NCI-H1694 treated with DMSO at 0.1 percent for 48 hours (cell line): Measurements from ENCODE around the gene OR5H1.
"Not testable (repeated sequence)": the region's sequence is repeated elsewhere in the genome, so short reads cannot be mapped to it uniquely, and the experiment has no call there.

ENCODE experiments used
- DNase-seq: peaks from one replicate; lab custom pipeline; 2025; lab: John Stamatoyannopoulos, UW

Gene OR5H1

DNA sequence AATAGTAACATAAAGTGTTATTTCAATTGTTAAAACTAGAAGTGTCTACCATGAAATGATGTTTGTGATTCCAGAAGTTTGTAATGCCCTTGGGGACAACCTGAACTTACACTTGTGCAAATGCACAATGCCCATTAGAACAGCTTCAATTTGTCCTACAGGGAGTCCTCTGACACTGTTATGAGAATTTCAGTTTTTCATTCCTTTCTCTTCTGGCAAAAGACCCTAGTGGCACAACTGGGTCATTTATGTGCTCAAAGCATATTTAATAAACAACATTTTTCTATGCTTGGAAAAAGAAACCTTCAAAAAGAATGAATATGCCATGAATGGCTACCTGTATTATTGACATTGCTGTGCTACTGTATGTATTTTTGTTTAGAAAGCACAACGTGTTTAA is at the start of gene OR5H1:
OR5H1 (plus strand) TSS at position 301 of the 400 bp plus-strand sequence. CDS start 1,977 bp downstream, outside the sequence.
- no peak for DNase-seq

DNA sequence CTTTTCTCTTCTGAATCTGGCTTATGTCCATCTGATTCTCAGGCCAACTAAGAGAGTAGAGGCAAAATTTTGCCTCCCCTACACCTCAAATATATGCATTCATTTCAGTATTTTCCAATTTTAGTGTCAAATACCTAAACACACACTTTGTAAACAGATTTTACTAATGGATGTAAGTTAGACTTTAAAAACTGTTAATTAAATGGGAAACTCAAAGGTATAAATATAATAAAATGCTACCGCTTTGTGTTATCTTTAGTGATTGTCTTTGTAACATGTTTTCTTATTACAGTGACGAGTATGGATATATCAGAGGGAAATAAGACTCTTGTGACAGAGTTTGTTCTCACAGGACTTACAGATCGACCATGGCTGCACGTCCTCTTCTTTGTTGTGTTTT is 43.6 kb upstream of the OR5H1 start, which contains the start of gene OR5AC2:
OR5AC2 (plus strand) TSS at position 301 of the 400 bp plus-strand sequence; CDS start at position 301, 0 bp downstream.
- no peak for DNase-seq

DNA sequence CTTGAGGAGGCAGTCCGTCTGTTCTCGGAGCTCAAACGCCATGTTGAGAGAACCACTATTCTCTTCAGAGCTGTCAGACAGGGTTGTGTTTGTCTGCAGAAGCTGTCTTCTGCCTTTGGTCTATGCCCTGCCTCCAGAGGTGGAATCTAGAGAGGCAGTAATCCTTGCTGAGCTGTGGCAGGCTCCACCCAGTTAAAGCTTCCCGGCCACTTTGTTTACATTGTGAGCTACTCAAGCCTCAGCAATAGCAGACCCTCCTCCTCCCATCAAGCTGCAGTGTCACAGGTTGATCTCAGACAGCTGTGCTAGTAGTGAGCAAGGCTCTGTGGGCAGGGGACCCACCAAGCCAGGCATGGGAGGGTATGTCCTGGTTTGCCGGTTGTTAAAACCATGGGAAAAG is 34.6 kb upstream of the OR5H1 start:
- no peak for DNase-seq

DNA sequence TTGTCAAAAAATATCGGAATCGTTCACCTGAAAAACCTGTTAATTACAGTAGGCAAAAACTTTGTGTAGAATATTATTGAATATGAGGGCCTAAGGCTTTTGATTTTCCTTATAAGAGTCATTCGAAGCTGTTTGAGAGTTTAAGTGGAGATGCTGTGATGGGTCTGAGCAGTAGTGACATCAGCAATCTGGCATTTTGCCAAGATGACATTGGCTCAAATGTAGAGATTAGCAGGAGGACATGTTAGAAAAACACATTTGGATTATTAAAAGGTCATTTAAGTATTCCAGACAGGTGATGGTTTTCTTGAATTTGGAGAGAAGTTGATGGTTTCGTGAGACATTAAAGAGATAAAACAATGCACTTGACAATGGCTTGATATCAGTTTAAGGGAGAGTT is 30.7 kb upstream of the OR5H1 start:
- DNase-seq, result no peak

DNA sequence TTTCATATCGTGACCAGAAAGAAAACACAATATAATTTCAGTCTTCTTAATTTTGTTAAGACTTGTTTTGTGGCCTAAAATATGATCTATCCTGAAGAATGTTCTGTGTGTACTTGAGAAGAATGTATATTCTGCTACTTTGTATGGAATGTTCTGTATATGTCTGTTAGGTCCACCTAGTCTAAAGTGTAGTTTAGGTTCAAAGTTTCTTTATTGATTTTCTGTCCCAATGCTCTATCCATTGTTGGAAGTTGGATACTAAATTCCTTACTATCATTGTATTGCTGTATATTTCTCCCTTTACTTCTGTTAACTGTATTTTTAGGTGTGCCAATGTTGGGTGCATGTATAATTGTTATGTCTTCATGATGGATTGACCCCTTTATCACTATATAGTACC is 22.4 kb upstream of the OR5H1 start:
- DNase-seq, result no peak

DNA sequence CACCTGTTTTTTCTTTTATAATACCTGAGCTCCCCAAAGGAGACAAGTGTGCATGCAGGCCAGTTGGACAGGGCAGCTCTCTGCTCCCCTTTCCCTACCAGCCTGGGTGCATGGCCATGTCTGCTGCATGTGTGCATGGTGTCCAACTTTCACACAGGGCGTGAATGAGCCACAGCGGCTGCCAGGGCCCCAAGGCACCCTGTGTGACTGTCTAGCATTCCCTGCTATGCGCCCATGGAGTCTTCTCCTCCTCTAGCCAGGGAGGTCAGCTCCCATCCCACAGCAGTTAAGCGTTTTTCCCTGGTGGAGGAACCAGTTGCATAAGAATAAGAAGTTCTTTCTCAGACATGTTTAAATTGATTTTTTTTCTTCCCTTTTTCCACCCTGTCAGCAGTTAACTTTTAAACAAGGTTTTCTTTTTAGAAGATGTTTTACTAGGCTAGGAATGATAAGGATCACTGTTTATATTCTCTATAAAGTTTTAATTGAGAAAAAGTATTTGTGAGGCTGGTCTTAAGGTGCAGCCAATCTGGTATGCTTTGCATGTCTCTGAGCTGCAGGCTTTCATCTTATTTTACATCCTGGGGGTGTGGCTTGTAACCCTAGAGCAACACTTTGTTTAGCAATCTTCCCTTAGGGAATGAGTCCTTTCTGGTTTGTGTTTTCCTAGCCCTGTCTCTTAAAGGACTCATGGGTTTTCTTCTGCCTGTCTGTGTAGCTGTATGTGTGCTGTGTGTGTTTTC is 20.5 kb upstream of the OR5H1 start:
- no peak for DNase-seq

DNA sequence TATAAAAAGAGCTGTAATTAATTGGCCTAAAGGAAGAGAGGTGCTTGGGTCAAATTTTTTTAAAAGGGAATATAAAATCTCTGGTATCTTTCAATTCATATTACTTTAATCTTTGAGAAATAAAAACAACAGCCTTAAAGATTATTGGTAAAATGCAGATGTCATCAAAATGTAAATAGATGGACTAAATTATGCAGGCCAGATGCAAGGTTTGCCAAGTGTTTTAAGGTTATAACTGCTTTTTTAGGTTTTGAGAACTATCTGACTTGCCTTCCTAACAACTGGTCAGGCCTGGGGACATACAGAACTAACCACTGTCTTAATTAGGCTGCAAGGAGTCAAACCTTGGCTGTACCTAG is 20.0 kb upstream of the OR5H1 start:
- no peak for DNase-seq

DNA sequence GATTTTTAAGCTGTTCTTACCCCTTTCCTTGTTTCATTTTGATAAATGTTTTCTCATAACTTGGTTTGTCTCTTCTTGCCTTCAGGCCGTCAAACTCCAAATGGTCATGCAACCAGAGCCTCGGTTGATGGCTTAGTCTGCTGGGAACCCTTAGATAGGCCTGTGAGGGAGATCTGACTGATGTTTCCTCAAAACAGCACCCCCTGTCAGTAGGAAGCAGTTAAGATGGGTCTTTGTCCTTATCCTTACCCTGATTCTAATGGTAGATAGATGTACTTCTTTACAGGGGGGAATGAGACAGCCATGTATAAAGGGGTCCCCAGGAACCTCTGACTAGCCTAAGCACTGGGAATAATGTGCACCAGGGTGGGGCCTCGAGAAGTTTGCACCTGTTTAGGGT is 16.3 kb upstream of the OR5H1 start:
- DNase-seq, result no peak

DNA sequence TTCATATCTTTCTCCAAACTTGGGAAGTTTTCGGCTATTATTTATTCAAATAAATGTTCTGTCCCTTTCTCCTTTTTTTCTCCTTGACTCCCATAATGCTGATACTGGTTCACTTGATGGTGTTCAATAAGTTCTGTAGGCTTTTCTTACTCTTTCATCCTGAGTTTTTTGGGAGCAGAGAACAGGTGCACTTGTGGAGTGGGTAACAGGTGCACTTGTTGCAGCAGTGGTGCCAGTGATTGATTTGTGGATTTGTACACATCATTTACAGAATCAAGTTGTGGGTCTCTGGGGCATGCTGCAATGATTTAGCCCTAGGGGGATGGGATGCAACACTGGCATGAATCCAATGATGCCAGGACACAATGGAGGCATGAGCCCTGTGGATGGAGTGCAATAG is 14.8 kb upstream of the OR5H1 start:
- no peak for DNase-seq

DNA sequence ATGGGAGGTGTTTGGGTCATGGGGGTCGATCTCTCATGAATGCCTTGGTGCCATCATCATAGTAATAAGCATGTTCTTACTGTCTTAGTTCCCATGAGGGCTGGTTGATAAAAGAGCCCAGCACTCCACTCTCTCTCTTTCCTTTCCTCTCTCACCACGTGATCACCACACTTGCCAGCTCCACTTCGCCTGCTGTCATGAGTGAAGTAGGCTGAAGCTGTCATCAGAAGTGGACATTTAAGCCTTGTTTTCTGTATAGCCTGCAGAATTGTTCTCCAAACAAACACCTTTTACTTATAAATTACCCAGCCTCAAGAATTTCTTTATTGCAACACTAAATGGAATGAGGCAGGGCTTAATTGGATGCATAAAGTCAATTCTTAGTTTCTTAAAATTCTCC is 6.1 kb downstream of the OR5H1 start:
- no peak for DNase-seq

DNA sequence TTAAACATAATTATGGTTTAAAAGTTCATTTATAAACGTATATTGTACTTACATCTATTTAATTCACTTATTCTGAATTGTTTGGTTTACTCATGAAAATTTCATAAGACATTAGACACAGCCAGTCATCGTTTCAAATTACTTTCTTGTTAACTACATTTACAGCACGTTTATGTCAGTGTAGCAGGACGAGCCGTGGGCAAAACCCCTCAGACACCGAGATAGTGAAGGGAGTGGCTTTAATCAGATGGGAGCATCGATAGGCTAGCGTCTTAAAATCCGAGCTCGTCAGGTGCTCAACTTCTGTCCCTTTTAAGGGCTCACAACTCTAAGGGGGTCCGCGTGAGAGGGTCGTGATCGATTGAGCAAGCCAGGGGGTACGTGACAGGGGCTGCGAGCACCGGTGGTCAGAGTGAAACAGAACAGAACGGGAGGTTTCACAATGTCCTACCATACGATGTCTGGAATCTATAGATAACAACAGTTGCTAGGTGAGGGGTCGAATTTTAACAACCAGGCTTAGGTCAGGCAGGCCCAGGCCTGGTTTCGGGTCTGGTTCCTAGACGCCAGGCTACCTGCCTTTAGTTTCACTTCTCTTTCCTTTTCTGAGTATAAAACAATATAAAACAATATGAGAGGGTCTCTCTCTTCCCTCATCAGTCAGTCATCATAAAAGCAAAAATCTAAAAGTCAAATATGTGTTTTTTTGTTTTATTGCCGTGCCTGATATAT is 7.5 kb downstream of the OR5H1 start:
- not testable (repeated sequence) for DNase-seq

DNA sequence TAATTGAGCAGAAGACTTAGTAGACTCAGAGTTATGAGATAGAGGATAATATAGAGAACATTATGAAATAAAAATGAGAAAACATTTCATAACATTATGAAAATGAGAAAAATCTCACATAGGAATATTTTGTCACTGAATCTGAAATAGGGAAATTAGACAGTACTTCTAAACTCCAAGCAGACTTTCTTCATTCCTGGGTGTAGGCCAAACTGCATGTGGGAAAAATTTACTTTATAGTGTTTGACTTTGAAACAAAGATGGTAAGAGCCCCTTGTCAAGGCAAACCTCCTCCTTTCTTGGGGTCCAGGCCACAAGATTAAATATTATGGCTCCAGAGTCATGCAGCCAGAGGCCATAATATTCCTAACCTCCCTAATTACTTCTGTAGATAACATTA is 10.0 kb downstream of the OR5H1 start:
- no peak for DNase-seq

DNA sequence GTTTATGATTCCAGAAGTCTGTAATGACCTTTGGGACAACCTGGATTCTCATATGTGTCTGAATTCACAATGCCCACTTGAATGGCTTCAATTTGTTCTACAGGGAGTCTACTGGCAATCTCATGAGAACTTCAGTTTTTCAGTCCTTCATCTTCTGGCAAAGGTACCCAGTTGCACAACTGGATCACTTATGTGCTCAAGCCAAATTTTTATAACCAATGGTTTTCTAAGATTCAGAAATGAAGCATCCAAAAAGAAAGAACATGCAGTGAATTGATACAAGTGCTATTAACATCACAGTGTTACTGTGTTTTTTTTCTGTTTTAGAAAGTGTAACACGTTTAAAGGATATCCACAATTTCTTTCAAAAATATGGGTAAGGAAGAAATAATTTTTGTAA is 16.7 kb downstream of the OR5H1 start, which contains the start of gene OR5H14:
OR5H14 (plus strand) TSS at position 301 of the 400 bp plus-strand sequence. CDS start 1,907 bp downstream, outside the sequence.
- no peak for DNase-seq

DNA sequence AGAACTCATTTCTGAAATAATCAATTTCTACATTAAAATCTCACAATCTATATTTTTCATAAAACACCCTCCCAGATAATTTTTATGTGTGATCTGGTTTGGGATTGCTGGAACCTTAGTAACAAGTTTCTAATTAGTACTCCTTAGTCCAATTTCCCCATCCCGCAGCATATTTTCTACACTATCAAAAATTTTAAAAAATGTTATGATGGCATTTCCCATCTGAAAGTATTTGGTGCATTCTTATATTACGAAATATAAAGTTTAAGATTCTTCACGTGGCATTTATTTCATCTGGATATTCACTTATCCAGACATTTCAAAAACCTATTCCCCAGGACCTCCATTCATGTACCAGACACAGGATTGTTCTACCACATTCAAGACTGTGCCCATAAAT is 18.2 kb downstream of the OR5H1 start:
- no peak for DNase-seq

DNA sequence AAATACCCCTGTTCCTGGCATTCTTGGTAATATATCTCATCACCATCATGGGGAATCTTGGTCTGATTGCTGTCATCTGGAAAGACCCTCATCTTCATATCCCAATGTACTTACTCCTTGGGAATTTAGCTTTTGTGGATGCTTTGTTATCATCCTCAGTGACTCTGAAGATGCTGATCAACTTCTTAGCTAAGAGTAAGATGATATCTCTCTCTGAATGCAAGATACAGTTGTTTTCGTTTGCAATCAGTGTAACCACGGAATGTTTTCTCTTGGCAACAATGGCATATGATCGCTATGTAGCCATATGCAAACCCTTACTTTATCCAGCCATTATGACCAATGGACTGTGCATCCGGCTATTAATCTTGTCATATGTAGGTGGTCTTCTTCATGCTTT is 18.9 kb downstream of the OR5H1 start:
- DNase-seq, result not testable (repeated sequence)

DNA sequence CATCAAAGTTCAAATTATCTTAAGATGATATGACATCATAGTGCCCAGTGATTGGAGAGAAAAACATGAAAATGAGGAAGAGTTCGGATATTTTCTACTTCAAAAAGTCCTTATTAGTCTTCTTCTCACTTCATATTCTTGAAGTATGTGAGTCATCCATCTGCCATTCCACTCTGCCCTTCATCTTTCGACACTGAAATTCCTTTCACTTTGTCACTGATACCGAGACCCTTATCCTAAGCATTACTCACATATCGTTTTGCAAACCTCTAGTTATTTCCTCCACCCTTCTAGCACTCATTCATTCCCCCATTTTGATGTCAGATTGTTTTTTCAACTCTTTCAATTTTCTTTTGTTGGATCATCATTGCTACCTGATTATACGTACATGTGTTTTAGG is 20.7 kb downstream of the OR5H1 start:
- DNase-seq, result no peak

DNA sequence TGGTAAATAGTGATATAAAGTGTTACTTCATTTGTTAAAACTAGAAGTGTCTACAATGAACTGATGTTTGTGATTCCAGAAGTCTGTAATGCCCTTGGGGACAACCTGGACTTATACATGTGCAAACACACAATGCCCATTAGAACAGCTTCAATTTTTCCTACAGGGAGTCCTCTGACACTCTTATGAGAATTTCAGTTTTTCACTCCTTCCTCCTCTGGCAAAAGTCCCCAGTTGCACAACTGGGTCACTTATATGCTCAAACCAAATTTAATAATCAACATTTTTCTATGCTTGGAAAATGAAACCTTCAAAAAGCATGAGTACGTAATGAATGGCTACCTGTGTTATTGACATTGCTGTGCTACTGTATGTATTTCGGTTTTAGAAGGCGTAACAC is 35.9 kb downstream of the OR5H1 start, which contains the start of gene OR5H15:
OR5H15 (plus strand) TSS at position 301 of the 400 bp plus-strand sequence. CDS start 2,004 bp downstream, outside the sequence.
- DNase-seq, result no peak

DNA sequence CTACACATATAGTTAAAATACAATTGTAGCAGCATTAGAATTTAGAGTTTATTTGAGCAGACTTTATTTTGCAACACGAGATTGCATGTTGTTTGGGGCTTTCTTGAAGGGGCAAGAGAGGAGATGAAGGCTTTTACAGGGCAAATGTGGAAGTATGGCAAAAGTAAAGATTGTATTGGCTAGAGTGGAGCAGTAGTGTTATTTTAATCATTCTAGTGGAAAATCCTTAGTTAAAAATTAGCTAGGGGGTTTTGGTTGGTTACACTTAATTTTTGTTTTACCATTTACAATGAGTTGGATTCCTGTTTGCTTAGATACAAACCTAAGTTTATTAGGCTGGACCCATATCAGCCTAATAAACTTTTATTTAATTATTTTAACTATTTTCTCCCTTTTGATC is 40.5 kb downstream of the OR5H1 start:
- no peak for DNase-seq

DNA sequence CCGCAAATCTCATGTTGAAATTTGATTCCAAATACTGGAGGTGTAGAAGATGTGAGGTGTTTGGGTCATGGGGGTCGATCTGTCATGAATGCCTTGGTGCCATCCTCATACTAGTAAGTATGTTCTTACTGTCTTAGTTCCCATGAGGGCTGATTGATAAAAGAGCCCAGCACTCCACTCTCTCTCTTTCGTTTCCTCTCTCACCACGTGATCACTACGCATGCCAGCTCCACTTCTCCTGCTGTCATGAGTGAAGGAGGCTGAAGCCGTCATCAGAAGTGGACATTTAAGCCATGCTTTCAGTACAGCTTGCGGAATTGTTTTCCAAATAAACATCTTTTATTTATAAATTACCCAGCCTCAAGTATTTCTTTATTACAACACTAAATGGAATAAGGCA is 42.1 kb downstream of the OR5H1 start:
- no peak for DNase-seq

DNA sequence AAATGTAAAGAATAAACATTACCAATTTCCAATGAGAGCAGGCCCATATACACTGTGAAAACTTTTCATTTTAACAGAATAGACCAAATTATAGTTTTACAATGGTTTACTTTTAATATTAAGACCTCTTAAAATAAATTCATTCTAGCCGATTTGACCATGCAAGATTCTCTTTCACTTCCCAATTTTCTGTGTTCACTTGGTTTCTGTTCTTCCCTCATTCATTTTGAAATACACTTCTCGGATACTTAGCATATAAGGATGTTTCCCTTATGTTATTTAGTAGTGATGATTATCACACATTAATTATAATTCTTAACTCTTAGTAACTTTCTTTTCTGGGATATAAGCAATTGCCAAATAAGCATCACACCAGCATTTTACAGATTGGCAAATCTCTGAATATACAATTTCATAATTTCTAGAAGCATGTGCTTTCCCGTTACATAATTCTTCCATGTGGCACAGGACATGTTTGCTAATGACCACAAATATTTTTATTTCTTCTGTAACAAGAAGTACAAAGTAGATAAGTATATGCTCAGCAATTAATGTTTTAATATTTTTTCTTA is 49.9 kb downstream of the OR5H1 start:
- DNase-seq, result no peak

DNA sequence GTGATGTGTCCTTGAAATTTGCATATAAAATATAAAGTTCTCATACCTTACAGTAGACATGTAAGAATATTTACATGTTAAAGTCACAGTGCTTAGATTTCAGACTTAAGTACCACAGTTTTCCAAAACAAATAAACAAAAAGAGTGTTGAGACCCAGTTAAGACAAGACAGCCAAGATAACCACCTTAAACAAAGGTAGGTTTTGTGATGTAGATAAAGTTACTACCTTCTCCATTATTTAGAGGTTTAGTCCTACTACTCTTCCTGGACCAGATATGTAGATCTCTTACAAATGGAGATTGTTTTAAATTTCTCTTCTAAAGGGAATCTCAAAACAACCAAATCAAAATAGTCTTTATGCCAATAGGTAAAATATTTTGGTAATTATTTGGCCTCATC is 51.7 kb downstream of the OR5H1 start:
- DNase-seq, result no peak

DNA sequence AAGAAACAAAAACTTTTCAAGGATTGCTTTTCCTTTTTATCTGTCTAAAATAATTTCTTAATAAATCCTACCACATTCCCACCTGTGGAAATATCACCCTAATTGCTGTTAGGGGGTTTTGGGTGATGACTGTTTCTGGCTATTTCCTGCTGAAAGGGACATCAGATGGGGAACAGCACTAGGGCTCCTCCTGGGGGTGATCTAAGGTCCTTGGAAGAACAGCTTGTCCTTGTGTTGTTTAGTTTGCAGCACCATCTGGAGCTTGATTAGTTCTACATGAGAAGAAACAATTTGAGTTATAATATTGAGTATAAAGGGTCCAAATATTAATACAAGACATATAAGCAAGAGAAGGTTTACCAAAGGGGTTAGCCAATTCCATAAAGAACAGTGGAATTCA is 54.7 kb downstream of the OR5H1 start:
- DNase-seq, result no peak
